ENCODE data around the gene PLA2G4B.

PLA2G4B gene

GRCh38 chr15:41848631-41849030 is 10.0 kb downstream of the PLA2G4B start:
- TF ChIP-seq ZFX (IDR thresholded peaks at IDR 0.05; ENCODE audit: borderline replicate concordance): no peak
- no peak for TF ChIP-seq CTCF (IDR thresholded peaks at IDR 0.05)
- no peak overlapping the region for H3K27ac ChIP-seq

- H3K27ac ChIP-seq: no peak overlapping the region; the same call in 1 of the 2 replicates
- no peak for TF ChIP-seq ZFX (IDR thresholded peaks at IDR 0.05; ENCODE audit: borderline replicate concordance)
- no peak for TF ChIP-seq CTCF (IDR thresholded peaks at IDR 0.05)
Measured at GRCh38 chr15:41849204-41849603, 10.6 kb downstream of the PLA2G4B start.

- TF ChIP-seq CTCF (IDR thresholded peaks at IDR 0.05) (no peak), ZFX (IDR thresholded peaks at IDR 0.05; ENCODE audit: borderline replicate concordance) (no peak)
- H3K27ac ChIP-seq: no peak overlapping the region; the same call in 1 of the 2 replicates
Measured at GRCh38 chr15:41849861-41850260, 11.2 kb downstream of the PLA2G4B start.

- H3K27ac ChIP-seq: no peak overlapping the region; the same call in 1 of the 2 replicates
- TF ChIP-seq ZFX (IDR thresholded peaks at IDR 0.05; ENCODE audit: borderline replicate concordance): no peak
- TF ChIP-seq CTCF (IDR thresholded peaks at IDR 0.05): no peak
Measured at GRCh38 chr15:41850482-41851166, 12.0 kb downstream of the PLA2G4B start.

GRCh38 chr15:41851167-41851523 is 12.5 kb downstream of the PLA2G4B start:
- H3K27ac ChIP-seq: no peak overlapping the region
- TF ChIP-seq ZFX (IDR thresholded peaks at IDR 0.05; ENCODE audit: borderline replicate concordance) (no peak), CTCF (IDR thresholded peaks at IDR 0.05) (no peak)

GRCh38 chr15:41851755-41852370 is 13.2 kb downstream of the PLA2G4B start:
- no peak overlapping the region for H3K27ac ChIP-seq
- TF ChIP-seq ZFX (IDR thresholded peaks at IDR 0.05; ENCODE audit: borderline replicate concordance) (no peak), CTCF (IDR thresholded peaks at IDR 0.05) (no peak)

Data from 22Rv1 (cell line).